HG02642 (cell line): Measurements from ENCODE around the gene SPATA31E1.
"Not testable (repeated sequence)": the region's sequence is repeated elsewhere in the genome, so short reads cannot be mapped to it uniquely, and the experiment has no call there.

Experiments used
- ATAC-seq: cut with Tn5 transposase; IDR thresholded peaks from one replicate; pipeline ENCODE4 v1.9.1; 2021; ENCODE audit warnings: mild to moderate bottlenecking; ENCODE audit not compliant: unreplicated experiment, poor library complexity

SPATA31E1 gene

GRCh38 chr9:87884578-87885459 is 2.1 kb downstream of the SPATA31E1 start:
- no peak for ATAC-seq

- ATAC-seq: no peak
Observed at GRCh38 chr9:87885484-87886189, 3.0 kb downstream of the SPATA31E1 start.

GRCh38 chr9:87886210-87886932 is 3.7 kb downstream of the SPATA31E1 start:
- no peak for ATAC-seq

GRCh38 chr9:87886933-87887505 is 4.3 kb downstream of the SPATA31E1 start:
- ATAC-seq: no peak

- ATAC-seq: no peak
Observed at GRCh38 chr9:87887661-87888480, 5.2 kb downstream of the SPATA31E1 start.

GRCh38 chr9:87888501-87888900 is 5.8 kb downstream of the SPATA31E1 start:
- ATAC-seq: no peak

- no peak for ATAC-seq
Observed at GRCh38 chr9:87889065-87889881, 6.6 kb downstream of the SPATA31E1 start.

- no peak for ATAC-seq
Observed at GRCh38 chr9:87889882-87890252, 7.2 kb downstream of the SPATA31E1 start.

- ATAC-seq: no peak
Observed at GRCh38 chr9:87890837-87891236, 8.2 kb downstream of the SPATA31E1 start.

GRCh38 chr9:87891754-87892153 is 9.1 kb downstream of the SPATA31E1 start:
- no peak for ATAC-seq

GRCh38 chr9:87892956-87893355 is 10.3 kb downstream of the SPATA31E1 start:
- ATAC-seq: no peak

- no peak for ATAC-seq
Observed at GRCh38 chr9:87894998-87895625, 12.4 kb downstream of the SPATA31E1 start.

- ATAC-seq: no peak
Observed at GRCh38 chr9:87896891-87897290, 14.2 kb downstream of the SPATA31E1 start.

- no peak for ATAC-seq
Observed at GRCh38 chr9:87898151-87898550, 15.5 kb downstream of the SPATA31E1 start.

- ATAC-seq: not testable (repeated sequence)
Observed at GRCh38 chr9:87902371-87902770, 19.7 kb downstream of the SPATA31E1 start.

- no peak for ATAC-seq
Observed at GRCh38 chr9:87909310-87910041, 26.8 kb downstream of the SPATA31E1 start.

GRCh38 chr9:87910821-87911220 is 28.1 kb downstream of the SPATA31E1 start:
- no peak for ATAC-seq

GRCh38 chr9:87917662-87918061 is 35.0 kb downstream of the SPATA31E1 start, which contains the start of gene SPATA31C1:
SPATA31C1 (plus strand) TSS chr9:87917962.
- ATAC-seq: not testable (repeated sequence)
